ENCODE measurements around the gene PTPRN2.

Gene PTPRN2

GRCh38 chr7:157768198-157768597 is 819.4 kb downstream of the PTPRN2 start:
- in situ Hi-C loops (cut with MboI; ENCODE audit: low pct_unique_long_range_greater_than_20kb, low sequenced_read_pairs, unreplicated experiment) = no loop called here

GRCh38 chr7:157767506-157768197 is 820.0 kb downstream of the PTPRN2 start:
- no peak for DNase-seq (ENCODE audit: low spot score)
- in situ Hi-C loops (cut with MboI; ENCODE audit: low pct_unique_long_range_greater_than_20kb, low sequenced_read_pairs, unreplicated experiment) = no loop called here
- no peak for TF ChIP-seq CTCF (IDR thresholded peaks at IDR 0.05; ENCODE audit: extremely low read depth, insufficient read depth, missing control alignments)

More at GRCh38 chr7:157768198-157768597, 819.4 kb downstream of the PTPRN2 start:
- TF ChIP-seq CTCF (IDR thresholded peaks at IDR 0.05; ENCODE audit: extremely low read depth, insufficient read depth, missing control alignments) = no peak
- DNase-seq (ENCODE audit: low spot score) = no peak

GRCh38 chr7:157766098-157766497 is 821.5 kb downstream of the PTPRN2 start:
- in situ Hi-C loops (cut with MboI; ENCODE audit: low pct_unique_long_range_greater_than_20kb, low sequenced_read_pairs, unreplicated experiment) = no loop called here
- no peak for TF ChIP-seq CTCF (IDR thresholded peaks at IDR 0.05; ENCODE audit: extremely low read depth, insufficient read depth, missing control alignments)

GRCh38 chr7:157764946-157765537 is 822.6 kb downstream of the PTPRN2 start:
- no peak for DNase-seq (ENCODE audit: low spot score)
- in situ Hi-C loops (cut with MboI; ENCODE audit: low pct_unique_long_range_greater_than_20kb, low sequenced_read_pairs, unreplicated experiment) = no loop called here
- no peak for TF ChIP-seq CTCF (IDR thresholded peaks at IDR 0.05; ENCODE audit: extremely low read depth, insufficient read depth, missing control alignments)

More at GRCh38 chr7:157766098-157766497, 821.5 kb downstream of the PTPRN2 start:
- DNase-seq (ENCODE audit: low spot score) = no peak

GRCh38 chr7:157764193-157764592 is 823.4 kb downstream of the PTPRN2 start:
- DNase-seq (ENCODE audit: low spot score) = no peak
- in situ Hi-C loops (cut with MboI; ENCODE audit: low pct_unique_long_range_greater_than_20kb, low sequenced_read_pairs, unreplicated experiment) = no loop called here
- no peak for TF ChIP-seq CTCF (IDR thresholded peaks at IDR 0.05; ENCODE audit: extremely low read depth, insufficient read depth, missing control alignments)

- no peak for TF ChIP-seq CTCF (IDR thresholded peaks at IDR 0.05; ENCODE audit: extremely low read depth, insufficient read depth, missing control alignments)
- no peak for DNase-seq (ENCODE audit: low spot score)
- in situ Hi-C loops (cut with MboI; ENCODE audit: low pct_unique_long_range_greater_than_20kb, low sequenced_read_pairs, unreplicated experiment) = no loop called here
These were observed 824.2 kb downstream of the PTPRN2 start for GRCh38 chr7:157763279-157764000.
